BLaER1 treated with 17β-estradiol and CSF1 and Interleukin-3, amounts not matched to agents 10 nM and 100 nM (cell line): Measurements from ENCODE around the gene DSTN.
A peak's percentile ranks its signal among the peaks of the same experiment; 100 is the strongest.

Experiments used
- H3K27ac ChIP-seq, 11 experiments: shearing (Covaris generic); formaldehyde crosslinking; 2 replicates each; pipeline ENCODE4 v1.8.1; 2022
- H3K27me3 ChIP-seq, 11 experiments: shearing (Covaris generic); formaldehyde crosslinking; 2 replicates each; pipeline ENCODE4 v1.8.1; 2022
- H3K36me3 ChIP-seq, 11 experiments: shearing (Covaris generic); formaldehyde crosslinking; 2 replicates each; pipeline ENCODE4 v1.8.1; 2022
- H3K4me1 ChIP-seq, 10 experiments: shearing (Covaris generic); formaldehyde crosslinking; 2 replicates each; pipeline ENCODE4 v1.8.1; 2022
- H3K4me2 ChIP-seq, 11 experiments: shearing (Covaris generic); formaldehyde crosslinking; 2 replicates each; pipeline ENCODE4 v1.8.1; 2022
- H3K4me3 ChIP-seq, 10 experiments: shearing (Covaris generic); formaldehyde crosslinking; 2 replicates each; pipeline ENCODE4 v1.8.1; 2022
- H3K9ac ChIP-seq, 11 experiments: shearing (Covaris generic); formaldehyde crosslinking; 2 replicates each; pipeline ENCODE4 v1.8.1; 2022
- H3K9me3 ChIP-seq, 11 experiments: shearing (Covaris generic); formaldehyde crosslinking; replicated peaks in 1 of 11; 2 replicates each; pipeline ENCODE4 v1.8.1; 2022
- H4K20me1 ChIP-seq, 11 experiments: shearing (Covaris generic); formaldehyde crosslinking; 2 replicates each; pipeline ENCODE4 v1.8.1; 2022
- Cebpa-rat ChIP-seq, 11 experiments: shearing (Covaris generic); IDR thresholded peaks; 2 replicates each; pipeline ENCODE4 v1.8.1; 2022

Gene DSTN

DNA sequence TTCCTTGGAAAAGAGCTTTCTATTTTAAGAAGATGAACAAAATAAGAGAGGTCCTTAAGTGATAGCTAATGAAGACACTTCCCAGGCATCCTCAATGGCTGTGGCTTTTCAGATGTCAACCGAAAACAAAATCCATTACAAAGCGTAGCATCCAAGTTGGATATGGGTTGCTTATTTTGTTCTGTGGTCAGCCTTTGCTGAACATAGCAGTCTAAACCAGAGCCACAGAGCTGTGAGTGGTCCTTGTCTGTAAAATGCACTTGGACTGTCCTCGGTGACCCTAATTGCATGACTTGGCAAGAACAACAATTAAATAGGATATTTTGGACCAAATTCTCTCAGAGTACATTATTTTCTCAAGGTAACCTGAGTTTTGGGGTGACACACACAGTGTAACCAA, 28.3 kb upstream of the DSTN start:
- Histone ChIP-seq H3K4me3 (no peak overlapping the region), H3K9me3 (no peaks in the 10 kb centered on the region), H3K27me3 (no peaks in the 10 kb centered on the region), H3K27ac (no peak overlapping the region), H3K4me2 (no peak overlapping the region), H4K20me1 (no peaks in the 10 kb centered on the region), H3K36me3 (no peaks in the 10 kb centered on the region), H3K4me1 (peaks cover 0 to 26% (median 22%) of the 10 kb centered on the region in 10 experiments; a peak in 17 of 20 replicates), H3K9ac (no peak overlapping the region)
- TF ChIP-seq Cebpa-rat (IDR thresholded peaks at IDR 0.05), result no peak

DNA sequence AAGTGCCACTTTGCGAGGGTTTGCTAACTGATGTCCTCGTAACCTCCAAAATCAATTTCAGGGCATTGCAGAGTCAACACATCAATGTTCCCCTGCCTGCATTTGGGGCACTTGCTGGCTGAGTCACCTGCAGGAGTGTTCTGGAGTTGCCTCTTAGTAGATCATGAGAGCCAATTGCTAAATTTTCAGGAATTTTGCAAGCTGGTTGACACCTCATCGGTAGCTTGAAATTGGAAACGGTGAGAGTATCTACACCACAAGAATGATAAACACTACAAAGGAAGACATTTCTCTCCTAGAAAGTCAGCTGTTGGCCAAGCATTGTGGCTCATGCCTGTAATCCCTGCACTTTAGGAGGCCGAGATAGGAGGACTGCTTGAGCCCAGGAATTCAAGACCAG, 27.9 kb upstream of the DSTN start:
- no peak overlapping the region for H3K4me2 ChIP-seq
- no peak for TF ChIP-seq Cebpa-rat (IDR thresholded peaks at IDR 0.05)
- H3K9me3 ChIP-seq, result no peaks in the 10 kb centered on the region
- H3K27me3 ChIP-seq, result no peaks in the 10 kb centered on the region
- H3K27ac ChIP-seq, result no peak overlapping the region
- no peak overlapping the region for H3K4me3 ChIP-seq
- no peaks in the 10 kb centered on the region for H3K36me3 ChIP-seq
- H3K4me1 ChIP-seq, result peaks cover 0 to 22% (median 21%) of the 10 kb centered on the region in 10 experiments; a peak in 17 of 20 replicates
- no peak overlapping the region for H3K9ac ChIP-seq
- H4K20me1 ChIP-seq, result no peaks in the 10 kb centered on the region

DNA sequence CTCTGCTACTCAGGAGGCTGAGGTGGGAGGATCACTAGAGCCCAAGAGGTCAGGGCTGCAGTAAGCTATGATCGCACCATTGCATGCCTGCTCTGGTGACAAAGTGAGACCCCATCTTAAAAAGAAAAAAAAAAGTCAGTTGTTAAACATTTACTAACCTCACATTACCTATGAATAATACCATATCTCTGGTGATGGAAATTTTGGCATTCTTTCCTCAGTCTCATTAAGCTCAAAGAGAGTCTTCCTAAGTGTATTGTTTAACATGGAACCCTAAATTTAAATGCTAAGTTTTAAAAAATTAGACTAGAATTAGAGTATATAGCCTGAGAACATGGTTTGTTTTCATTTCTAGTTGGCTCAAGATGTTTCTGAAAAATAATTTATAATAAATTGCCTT, 27.4 kb upstream of the DSTN start:
- no peaks in the 10 kb centered on the region for H3K9me3 ChIP-seq
- H3K36me3 ChIP-seq, result no peaks in the 10 kb centered on the region
- H3K27ac ChIP-seq, result no peak overlapping the region
- no peak overlapping the region for H3K4me2 ChIP-seq
- no peak for TF ChIP-seq Cebpa-rat (IDR thresholded peaks at IDR 0.05)
- H4K20me1 ChIP-seq, result no peaks in the 10 kb centered on the region
- H3K4me3 ChIP-seq, result no peak overlapping the region
- H3K9ac ChIP-seq, result no peak overlapping the region
- no peaks in the 10 kb centered on the region for H3K27me3 ChIP-seq
- peaks cover 0 to 17% (median 16%) of the 10 kb centered on the region in 10 experiments; a peak in 17 of 20 replicates for H3K4me1 ChIP-seq

DNA sequence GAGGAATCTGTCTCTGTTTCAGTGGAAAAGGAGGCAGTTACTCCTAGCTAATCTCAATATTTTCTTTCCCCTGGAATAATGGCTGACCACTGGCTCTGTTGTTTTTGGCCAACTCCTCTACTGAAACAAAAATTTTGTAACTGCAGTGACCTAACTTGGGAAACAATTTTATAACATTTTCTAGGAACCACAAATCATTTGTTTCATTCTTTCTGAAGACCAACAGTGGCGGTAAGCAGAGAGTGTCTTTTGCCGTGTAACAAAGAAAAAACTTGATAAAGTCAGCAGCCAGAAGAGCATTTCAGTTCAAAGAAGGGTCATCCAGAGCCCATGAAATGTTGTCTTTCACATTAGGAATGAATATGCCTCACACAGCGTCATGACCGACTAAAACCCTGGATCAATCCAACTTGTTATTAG, 26.9 kb upstream of the DSTN start:
- H3K4me3 ChIP-seq, result no peak overlapping the region
- H3K9me3 ChIP-seq, result no peaks in the 10 kb centered on the region
- H3K9ac ChIP-seq, result no peak overlapping the region
- H3K36me3 ChIP-seq, result no peaks in the 10 kb centered on the region
- TF ChIP-seq Cebpa-rat (IDR thresholded peaks at IDR 0.05), result no peak
- no peaks in the 10 kb centered on the region for H3K27me3 ChIP-seq
- H3K27ac ChIP-seq, result no peak overlapping the region
- H4K20me1 ChIP-seq, result no peaks in the 10 kb centered on the region
- peaks cover 0 to 12% (median 11%) of the 10 kb centered on the region in 10 experiments; a peak in 17 of 20 replicates for H3K4me1 ChIP-seq
- H3K4me2 ChIP-seq, result no peak overlapping the region

DNA sequence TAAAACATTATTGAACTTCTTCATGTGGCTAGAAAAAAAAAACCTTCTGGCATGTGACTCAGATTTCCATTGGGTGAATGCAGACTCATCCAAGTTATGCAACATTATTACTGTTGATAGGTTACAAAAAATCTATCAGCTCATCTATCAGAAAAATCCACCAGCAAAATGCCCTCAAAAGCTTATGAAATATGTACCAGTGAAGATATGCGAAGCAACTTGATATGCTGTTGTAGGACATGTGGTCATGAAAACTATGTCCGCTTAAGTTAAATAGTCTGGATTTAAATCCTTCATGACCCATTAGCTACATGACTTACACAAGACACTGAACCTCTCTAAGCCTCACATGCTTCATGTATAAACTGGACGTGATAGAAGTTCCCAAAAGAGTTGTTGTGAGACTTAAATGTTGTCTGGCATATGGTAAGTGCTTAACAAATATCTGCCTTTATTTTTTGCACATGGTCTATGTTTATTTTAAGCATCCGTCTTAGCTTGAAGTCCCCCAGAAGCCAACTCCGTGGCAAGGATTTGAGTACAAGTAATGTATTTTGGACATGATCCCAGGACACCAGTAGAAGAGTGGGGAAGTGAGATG, 26.2 kb upstream of the DSTN start:
- TF ChIP-seq Cebpa-rat (IDR thresholded peaks at IDR 0.05), result no peak
- Histone ChIP-seq H3K4me1 (peaks cover 0 to 5% (median 5%) of the 10 kb centered on the region in 10 experiments; a peak in 17 of 20 replicates), H3K4me2 (no peak overlapping the region), H4K20me1 (no peaks in the 10 kb centered on the region), H3K27ac (no peak overlapping the region), H3K9ac (no peak overlapping the region), H3K9me3 (no peaks in the 10 kb centered on the region), H3K27me3 (no peaks in the 10 kb centered on the region), H3K4me3 (no peak overlapping the region), H3K36me3 (no peaks in the 10 kb centered on the region)

DNA sequence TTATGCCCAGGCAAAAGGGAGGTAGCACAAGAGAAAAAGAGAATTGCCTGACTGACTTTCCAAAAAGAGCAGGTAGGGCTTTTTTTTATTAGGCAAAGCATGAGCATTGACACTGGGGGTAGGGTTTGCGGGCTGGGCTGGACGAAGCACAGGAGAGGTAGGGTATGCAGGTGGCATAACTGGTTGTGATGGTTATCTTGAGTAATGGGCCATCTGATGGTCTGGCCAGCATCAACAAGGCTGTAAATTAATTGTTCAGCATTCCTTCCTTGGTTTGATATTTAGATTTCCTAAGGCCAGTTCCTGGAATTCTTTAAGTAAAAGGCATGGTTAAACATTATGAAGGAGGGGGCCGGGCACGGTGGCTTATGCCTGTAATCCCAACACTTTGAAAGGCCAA, 24.7 kb upstream of the DSTN start:
- Histone ChIP-seq H3K4me1 (no peaks in the 10 kb centered on the region), H3K4me3 (no peak overlapping the region), H3K4me2 (no peak overlapping the region), H3K36me3 (no peaks in the 10 kb centered on the region), H3K27me3 (no peaks in the 10 kb centered on the region), H3K27ac (no peak overlapping the region), H4K20me1 (no peaks in the 10 kb centered on the region), H3K9ac (no peak overlapping the region), H3K9me3 (no peaks in the 10 kb centered on the region)
- TF ChIP-seq Cebpa-rat (IDR thresholded peaks at IDR 0.05), result no peak

DNA sequence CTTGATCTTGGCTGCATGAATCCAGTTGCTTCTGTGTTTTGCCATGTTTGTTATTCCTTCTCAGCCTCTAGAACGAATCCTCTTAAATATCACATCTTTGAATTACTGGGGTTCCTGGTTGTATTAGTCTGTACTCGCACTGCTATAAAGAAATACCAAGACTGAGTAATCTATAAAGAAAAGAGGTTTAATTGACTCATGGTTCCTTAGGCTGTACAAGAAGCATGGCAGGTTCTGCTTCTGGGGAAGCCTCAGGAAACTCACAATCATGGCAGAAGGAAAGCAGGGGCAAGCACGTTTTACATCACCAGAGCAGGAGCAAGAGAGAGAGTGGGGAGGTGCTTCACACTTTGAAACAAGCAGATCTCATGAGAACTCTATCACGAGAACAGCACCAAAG, 20.7 kb upstream of the DSTN start:
- H3K9ac ChIP-seq, result no peak overlapping the region
- no peaks in the 10 kb centered on the region for H3K36me3 ChIP-seq
- H3K9me3 ChIP-seq, result no peaks in the 10 kb centered on the region
- TF ChIP-seq Cebpa-rat (IDR thresholded peaks at IDR 0.05), result no peak
- no peaks in the 10 kb centered on the region for H4K20me1 ChIP-seq
- H3K4me1 ChIP-seq, result no peaks in the 10 kb centered on the region
- no peak overlapping the region for H3K4me3 ChIP-seq
- no peaks in the 10 kb centered on the region for H3K27me3 ChIP-seq
- H3K27ac ChIP-seq, result no peak overlapping the region
- H3K4me2 ChIP-seq, result no peak overlapping the region

DNA sequence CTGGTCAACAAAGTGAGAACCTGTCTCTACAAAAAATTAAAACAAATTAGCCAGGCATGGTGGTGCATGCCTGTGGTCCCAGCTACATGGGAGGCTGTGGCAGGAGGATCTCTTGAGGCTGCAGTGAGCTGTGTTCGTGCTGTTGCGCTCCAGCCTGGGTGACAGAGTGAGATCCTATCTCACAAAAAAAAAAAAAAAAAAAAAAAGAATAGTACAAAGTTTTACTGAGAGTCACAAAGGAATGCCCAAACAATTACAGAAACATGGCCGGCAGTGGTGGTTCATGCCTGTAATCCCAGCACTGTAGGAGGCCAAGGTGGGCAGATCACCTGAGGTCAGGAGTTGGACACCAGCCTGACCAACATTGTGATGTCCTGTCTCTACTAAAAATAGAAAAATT, 14.8 kb upstream of the DSTN start:
- Histone ChIP-seq H3K36me3 (no peaks in the 10 kb centered on the region), H3K9me3 (no peaks in the 10 kb centered on the region), H3K9ac (no peak overlapping the region), H4K20me1 (no peaks in the 10 kb centered on the region), H3K4me3 (no peak overlapping the region), H3K27ac (no peak overlapping the region), H3K27me3 (no peaks in the 10 kb centered on the region), H3K4me2 (no peak overlapping the region), H3K4me1 (peaks cover 0 to 22% (median 10%) of the 10 kb centered on the region in 10 experiments; a peak in 14 of 20 replicates)
- TF ChIP-seq Cebpa-rat (IDR thresholded peaks at IDR 0.05), result no peak

DNA sequence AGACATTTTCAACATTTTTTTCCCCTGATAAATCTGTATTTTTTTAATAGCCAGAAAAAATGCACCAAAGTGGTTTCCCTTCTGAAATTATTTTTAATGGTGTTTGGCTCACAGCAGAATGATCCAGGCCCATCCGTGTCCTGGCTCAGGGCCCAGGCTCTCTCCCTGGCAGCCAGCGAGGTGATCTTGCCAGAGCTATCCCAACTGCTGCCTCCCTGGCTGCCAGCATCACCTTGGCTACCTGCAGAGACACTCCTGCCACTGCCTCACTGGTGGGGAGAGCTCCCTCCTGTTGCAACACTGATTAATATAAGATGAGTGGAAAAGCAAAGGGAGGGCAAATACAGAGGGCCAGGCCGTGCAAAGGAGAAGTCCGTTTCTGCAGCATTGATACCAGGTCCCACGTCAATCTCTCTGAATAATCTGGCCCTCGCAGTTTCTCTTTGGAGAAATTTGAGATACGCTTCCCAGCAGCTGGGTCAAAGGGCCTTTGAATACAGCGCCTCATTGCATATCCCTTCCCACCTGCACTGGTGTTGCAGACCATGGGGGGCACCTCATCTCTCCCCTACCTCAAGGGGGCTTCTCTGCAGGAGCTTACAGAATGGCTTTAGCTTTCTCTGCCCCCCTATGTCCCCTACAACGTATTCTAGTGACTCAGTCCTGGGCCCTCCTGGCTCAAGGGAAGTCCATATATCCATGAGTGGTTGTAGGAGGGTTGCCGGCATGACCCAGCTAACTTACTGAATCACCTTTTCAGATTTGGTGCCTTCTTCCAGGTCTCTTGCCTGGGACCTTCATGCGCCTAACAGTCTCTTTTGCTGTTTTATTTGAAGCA, 12.8 kb upstream of the DSTN start:
- H3K4me2 ChIP-seq, result peak overlapping the region in 1 of 11 experiments; percentile 55; a peak in 1 of 22 replicates
- no peak for TF ChIP-seq Cebpa-rat (IDR thresholded peaks at IDR 0.05)
- peak overlapping the region in 1 of 11 experiments; percentile 62; a peak in 1 of 22 replicates for H3K27ac ChIP-seq
- H3K36me3 ChIP-seq, result no peaks in the 10 kb centered on the region
- no peaks in the 10 kb centered on the region for H3K27me3 ChIP-seq
- H3K4me1 ChIP-seq, result peaks cover 0 to 22% (median 10%) of the 10 kb centered on the region in 10 experiments; a peak in 14 of 20 replicates
- no peak overlapping the region for H3K9ac ChIP-seq
- H3K4me3 ChIP-seq, result no peak overlapping the region
- H3K9me3 ChIP-seq, result no peaks in the 10 kb centered on the region
- H4K20me1 ChIP-seq, result no peaks in the 10 kb centered on the region
